Measurements from ENCODE around the gene MIOS. TPM values are rescaled to one million over a fixed set of nuclear protein-coding genes. Genes with fewer than 3 reads are reported as not detected.

The MIOS gene
- total and polyA plus RNA-seq, 2 of the 8 experiments (the other 6 are each of a cell fraction or from before 2014, with no cell fraction given) = 15.5 to 50.7 TPM

- no peaks in the 10 kb centered on the region for H3K27me3 ChIP-seq (replicated peaks in 1 of 4; ENCODE audit: control insufficient read depth in 3 of 4, extremely low read depth in 1 of 4, insufficient read depth in 3 of 4, low read length in 3 of 4)
- no peak overlapping the region for H2AFZ ChIP-seq (ENCODE audit: low read length)
- no peak overlapping the region for H4K91ac ChIP-seq (replicated peaks; ENCODE audit: insufficient read length, low read length)
- H2BK20ac ChIP-seq (ENCODE audit: low read length) = no peak overlapping the region
- H2BK120ac ChIP-seq (replicated peaks; ENCODE audit: low read depth, low read length) = no peak overlapping the region
- no peak overlapping the region for H3K4ac ChIP-seq (replicated peaks; ENCODE audit: insufficient read length, low read depth, low read length)
- no peaks in the 10 kb centered on the region for H3K79me1 ChIP-seq (ENCODE audit: low read depth, low read length)
- H2BK15ac ChIP-seq (ENCODE audit: low read length) = no peak overlapping the region
- no peak overlapping the region for H3K4me3 ChIP-seq (ENCODE audit: extremely low read depth in 1 of 4, insufficient read depth in 2 of 4, low read depth in 3 of 4, low read length in 4 of 4)
- no peak for DNase-seq (ENCODE audit: low read depth in 1 of 2, low spot score in 2 of 2)
- no peak for FAIRE-seq
- 92% methylated on average over 1 of the region's 1 CpG; no CpG with 5 or more reads in 1 of the 2 experiments for WGBS, 2 experiments (ENCODE audit: extremely low coverage in 1 of 2, insufficient coverage in 1 of 2, insufficient read length in 1 of 2, insufficient replicate concordance in 2 of 2, low coverage in 1 of 2, low lambda C conversion rate in 2 of 2, missing lambda C conversion rate in 1 of 2)
- POLR2A ChIA-PET (ENCODE audit: partially characterized antibody) = no interaction called here
- H3K9me3 ChIP-seq (ENCODE audit: insufficient read depth in 2 of 2, low read depth in 1 of 2, low read length in 1 of 2) = no peaks in the 10 kb centered on the region
- H4K20me1 ChIP-seq (replicated peaks in 1 of 2; ENCODE audit: control insufficient read depth in 1 of 2, insufficient read depth in 2 of 2, low read length in 2 of 2) = no peaks in the 10 kb centered on the region
- H3K4me1 ChIP-seq (replicated peaks in 1 of 4; ENCODE audit: control insufficient read depth in 3 of 4, insufficient read depth in 4 of 4, low read length in 3 of 4) = no peaks in the 10 kb centered on the region
- no peaks in the 10 kb centered on the region for H3K36me3 ChIP-seq (ENCODE audit: control insufficient read depth in 2 of 4, insufficient read depth in 4 of 4, low read length in 3 of 4)
- H2BK12ac ChIP-seq (ENCODE audit: low read depth, low read length) = no peak overlapping the region
- no peak overlapping the region for H3K4me2 ChIP-seq (ENCODE audit: insufficient read depth in 1 of 2, low read depth in 2 of 2, low read length in 2 of 2)
- no peak overlapping the region for H4K8ac ChIP-seq (ENCODE audit: extremely low read depth, insufficient read depth, low read length)
- no peak overlapping the region for H3K23ac ChIP-seq (ENCODE audit: insufficient read length)
- no peaks in the 10 kb centered on the region for H3K79me2 ChIP-seq (ENCODE audit: control insufficient read depth in 1 of 2, insufficient read depth in 2 of 2, low read length in 2 of 2)
- H3K9ac ChIP-seq (replicated peaks in 1 of 4; ENCODE audit: extremely low read depth in 1 of 4, low read depth in 3 of 4, low read length in 3 of 4) = no peak overlapping the region
- CTCF ChIA-PET (ENCODE audit: partially characterized antibody) = no interaction called here
- no peak overlapping the region for H4K5ac ChIP-seq (ENCODE audit: insufficient read length, low read depth, low read length)
- TF ChIP-seq CREB1 (IDR thresholded peaks at IDR 0.05) = no peak
- TF ChIP-seq RBBP5 (IDR thresholded peaks at IDR 0.05; ENCODE audit: borderline replicate concordance, low read depth, low read length) = no peak
- TF ChIP-seq SRF (IDR thresholded peaks at IDR 0.05; ENCODE audit: low read depth, low read length) = no peak
- no peak for TF ChIP-seq TAF7 (optimal IDR thresholded peaks at IDR 0.05; ENCODE audit: borderline replicate concordance, low read depth, low read length)
- no peak for TF ChIP-seq SUZ12 (IDR thresholded peaks at IDR 0.05; ENCODE audit: low read length)
- H3K18ac ChIP-seq (ENCODE audit: extremely low read depth, low read length) = no peak overlapping the region
- no peak overlapping the region for H3K27ac ChIP-seq (ENCODE audit: low read depth, low read length)
- H3K23me2 ChIP-seq (ENCODE audit: low read depth, low read length) = no peaks in the 10 kb centered on the region
- no peak overlapping the region for H2BK5ac ChIP-seq (ENCODE audit: low read depth, low read length)
- H3K14ac ChIP-seq (ENCODE audit: insufficient read length) = no peak overlapping the region
- no peak overlapping the region for H3K56ac ChIP-seq (replicated peaks; ENCODE audit: insufficient read length, low read depth, low read length)
- H2AK5ac ChIP-seq (ENCODE audit: low read depth, low read length) = no peak overlapping the region
Observed at GRCh38 chr7:7618410-7618809, 51.7 kb downstream of the MIOS start.

Data from H1 (cell line).